SK-N-SH (cell line): ENCODE results near the gene NKX1-1. TPM values are rescaled to one million over a fixed set of nuclear protein-coding genes. Genes with fewer than 3 reads are reported as not detected.

Experiments
- CTCF ChIA-PET: fragments of 300-600, 350-600 bp; formaldehyde crosslinking; extraction: SDS; loops from one replicate; lab custom pipeline; 2021; lab: Yijun Ruan, JAX
- POLR2A ChIA-PET: fragments of 350-600 bp; sonication (Branson Sonifier 250); formaldehyde crosslinking; extraction: SDS; loops from one replicate; lab custom pipeline; 2020; ENCODE audit warnings: antibody characterized with exemption, inconsistent platforms; lab: Yijun Ruan, JAX
- DNase-seq: peaks from one replicate; pipeline ENCODE4 v3.0.0; 2012
- H2AFZ ChIP-seq: fragments of 200-600 bp; sonication (generic); 2 replicates; pipeline ENCODE4 v1.8.1; 2016; ENCODE audit warnings: antibody characterized with exemption, mild to moderate bottlenecking, low read depth
- H3F3A ChIP-seq: fragments of 200-600 bp; sonication (generic); replicated peaks from 2 replicates; pipeline ENCODE3; 2016; ENCODE audit warnings: antibody characterized with exemption, mild to moderate bottlenecking; ENCODE audit not compliant: insufficient read depth
- H3K27ac ChIP-seq, 2 experiments: fragments of 200-500 bp in 1 of 2; fragments of 200-600 bp in 1 of 2; sonication (Bioruptor generic) in 1 of 2; sonication (generic), shearing (Covaris generic) in 1 of 2; 2 replicates each; pipeline versions ENCODE4 v1.5.1 to v1.6.1; 2014 to 2016; ENCODE audit warnings: low read depth in 2 of 2, inconsistent platforms in 1 of 2, low read length in 1 of 2, mild to moderate bottlenecking in 1 of 2, mixed read lengths in 1 of 2
- H3K27me3 ChIP-seq: fragments of 200-600 bp; sonication (generic), shearing (Covaris generic); 2 replicates; pipeline ENCODE4 v1.6.1; 2016; ENCODE audit warnings: mixed run types; ENCODE audit not compliant: insufficient read depth
- H3K36me3 ChIP-seq, 2 experiments: fragments of 200-500 bp in 1 of 2; fragments of 200-600 bp in 1 of 2; sonication (Bioruptor generic) in 1 of 2; sonication (generic) in 1 of 2; replicated peaks in 1 of 2; 2 replicates each; pipeline versions ENCODE3 to v1.5.1; 2014 to 2016; ENCODE audit warnings: low read length in 1 of 2, mild to moderate bottlenecking in 1 of 2; ENCODE audit not compliant: insufficient read depth in 2 of 2, control insufficient read depth in 1 of 2
- H3K4me1 ChIP-seq, 2 experiments: fragments of 200-500 bp in 1 of 2; fragments of 200-600 bp in 1 of 2; sonication (Bioruptor generic) in 1 of 2; sonication (generic), shearing (Covaris generic) in 1 of 2; 2 replicates each; pipeline versions ENCODE4 v1.5.1 to v1.6.1; 2014 to 2016; ENCODE audit warnings: low read depth in 1 of 2, low read length in 1 of 2, mixed run types in 1 of 2; ENCODE audit not compliant: insufficient read depth in 2 of 2, control insufficient read depth in 1 of 2
- H3K4me2 ChIP-seq: fragments of 200-600 bp; sonication (generic), shearing (Covaris generic); 2 replicates; pipeline ENCODE4 v1.6.1; 2017; ENCODE audit warnings: mixed run types
- H3K4me3 ChIP-seq, 2 experiments: fragments of 200-500 bp in 1 of 2; fragments of 200-600 bp in 1 of 2; sonication (Bioruptor generic) in 1 of 2; sonication (generic), shearing (Covaris generic) in 1 of 2; 2 replicates each; pipeline versions ENCODE4 v1.5.1 to v1.8.1; 2014 to 2016; ENCODE audit warnings: low read depth in 2 of 2, inconsistent platforms in 1 of 2, low read length in 1 of 2, mild to moderate bottlenecking in 1 of 2, mixed read lengths in 1 of 2, moderate library complexity in 1 of 2
- H3K79me2 ChIP-seq: fragments of 200-600 bp; sonication (generic); 2 replicates; pipeline ENCODE4 v1.8.1; 2017; ENCODE audit warnings: mild to moderate bottlenecking; ENCODE audit not compliant: insufficient read depth
- H3K9ac ChIP-seq: fragments of 200-600 bp; sonication (generic); 2 replicates; pipeline ENCODE4 v1.6.1; 2017; ENCODE audit warnings: mixed run types
- H3K9me2 ChIP-seq: fragments of 200-600 bp; sonication (generic); 2 replicates; pipeline ENCODE4 v1.6.1; 2017; ENCODE audit warnings: mixed run types
- H3K9me3 ChIP-seq: fragments of 200-600 bp; sonication (generic); 2 replicates; pipeline ENCODE4 v1.6.1; 2017; ENCODE audit warnings: mixed run types, mild to moderate bottlenecking, moderate library complexity
- H4K20me1 ChIP-seq: fragments of 200-600 bp; sonication (generic); 2 replicates; pipeline ENCODE4 v1.6.1; 2017; ENCODE audit warnings: mild to moderate bottlenecking, mixed run types; ENCODE audit not compliant: insufficient read depth
- ELF1 ChIP-seq: IDR thresholded peaks from 2 replicates; pipeline ENCODE4 v1.4.0; 2012
- EP300 ChIP-seq, 2 experiments: IDR thresholded peaks; 2 replicates each; pipeline versions ENCODE4 v1.4.0 to v1.6.1; 2012; ENCODE audit warnings: borderline replicate concordance in 1 of 2, low read depth in 1 of 2, low read length in 1 of 2
- EZH2phosphoT487 ChIP-seq: fragments of 200-600 bp; sonication (generic); IDR thresholded peaks from 2 replicates; pipeline ENCODE4 v1.6.1; 2017; ENCODE audit warnings: low read depth, mixed run types, mild to moderate bottlenecking, antibody characterized with exemption, moderate library complexity, borderline replicate concordance
- FOSL2 ChIP-seq: IDR thresholded peaks from 2 replicates; pipeline ENCODE4 v1.4.0; 2012; ENCODE audit warnings: low read depth, mild to moderate bottlenecking, moderate library complexity, borderline replicate concordance
- FOXJ3 ChIP-seq: sonication (generic); formaldehyde crosslinking; IDR thresholded peaks from 2 replicates; pipeline ENCODE4 v1.5.1; 2020; ENCODE audit warnings: mild to moderate bottlenecking, missing genetic modification reagents
- FOXM1 ChIP-seq: IDR thresholded peaks from 2 replicates; pipeline ENCODE4 v1.4.0; 2012; ENCODE audit warnings: low read depth, mild to moderate bottlenecking
- GABPA ChIP-seq: IDR thresholded peaks from 2 replicates; pipeline ENCODE4 v1.4.0; 2012; ENCODE audit warnings: low read depth, mild to moderate bottlenecking
- MXI1 ChIP-seq: IDR thresholded peaks from 2 replicates; pipeline ENCODE4 v1.6.1; 2012; ENCODE audit warnings: mild to moderate bottlenecking, low read depth, low read length, improper control_type of control experiment
- NRF1 ChIP-seq: IDR thresholded peaks from 2 replicates; pipeline ENCODE4 v1.6.1; 2012; ENCODE audit warnings: low read depth, mild to moderate bottlenecking, low read length
- POLR2AphosphoS5 ChIP-seq: IDR thresholded peaks from 2 replicates; pipeline ENCODE4 v1.6.1; 2012; ENCODE audit warnings: low read depth, low read length
- RAD21 ChIP-seq: IDR thresholded peaks from 2 replicates; pipeline ENCODE4 v1.6.1; 2012; ENCODE audit warnings: mild to moderate bottlenecking, low read length
- RCOR1 ChIP-seq: fragments of 150-350 bp; IDR thresholded peaks from 2 replicates; pipeline ENCODE4 v1.6.1; 2017; ENCODE audit warnings: antibody characterized with exemption, low read length
- RFX5 ChIP-seq: IDR thresholded peaks from 2 replicates; pipeline ENCODE4 v1.6.1; 2012; ENCODE audit warnings: mild to moderate bottlenecking, improper control_type of control experiment, low read length
- SIN3A ChIP-seq: IDR thresholded peaks from 2 replicates; pipeline ENCODE4 v1.6.1; 2012; ENCODE audit warnings: low read depth, mild to moderate bottlenecking, low read length, moderate library complexity, borderline replicate concordance
- TAF1 ChIP-seq: IDR thresholded peaks from 2 replicates; pipeline ENCODE4 v1.6.1; 2012; ENCODE audit warnings: low read depth, mild to moderate bottlenecking, low read length, moderate library complexity, borderline replicate concordance
- WGBS: methylation state at CpG from one replicate; pipeline ENCODE4 v1.1.6; 2017; ENCODE audit warnings: low lambda C conversion rate; 5-methylcytosine and 5-hydroxymethylcytosine counted together
- polyA plus RNA-seq, 3 experiments: library from polyadenylated mRNA; depleted of rRNA; stranded (reverse); fragments of >200 nt; gene quantifications; 2 replicates each; pipeline ENCODE4 v1.2.3, GENCODE V29; 2012
- TF ChIP-seq, protein P1 (sequence below): fragments of 200-600 bp; sonication (generic); IDR thresholded peaks from 2 replicates; pipeline ENCODE4 v1.6.1; 2017; ENCODE audit warnings: antibody characterized with exemption, mild to moderate bottlenecking, moderate library complexity
- TF ChIP-seq, protein P2 (sequence below): fragments of 150-350 bp; IDR thresholded peaks from 2 replicates; pipeline ENCODE4 v1.6.1; 2016; ENCODE audit warnings: mild to moderate bottlenecking, low read depth, low read length
- TF ChIP-seq, protein P3 (sequence below): fragments of 150-350 bp; IDR thresholded peaks from 2 replicates; pipeline ENCODE4 v1.6.1; 2017; ENCODE audit warnings: antibody characterized with exemption, low read length, low read depth, borderline replicate concordance
- TF ChIP-seq, protein P4 (sequence below): IDR thresholded peaks from 2 replicates; pipeline ENCODE4 v1.4.0; 2012; ENCODE audit warnings: low read depth, borderline replicate concordance

NKX1-1 gene
- polyA plus RNA-seq, 1 of the 3 experiments (the other 2 are of a cell fraction) = not detected

DNA sequence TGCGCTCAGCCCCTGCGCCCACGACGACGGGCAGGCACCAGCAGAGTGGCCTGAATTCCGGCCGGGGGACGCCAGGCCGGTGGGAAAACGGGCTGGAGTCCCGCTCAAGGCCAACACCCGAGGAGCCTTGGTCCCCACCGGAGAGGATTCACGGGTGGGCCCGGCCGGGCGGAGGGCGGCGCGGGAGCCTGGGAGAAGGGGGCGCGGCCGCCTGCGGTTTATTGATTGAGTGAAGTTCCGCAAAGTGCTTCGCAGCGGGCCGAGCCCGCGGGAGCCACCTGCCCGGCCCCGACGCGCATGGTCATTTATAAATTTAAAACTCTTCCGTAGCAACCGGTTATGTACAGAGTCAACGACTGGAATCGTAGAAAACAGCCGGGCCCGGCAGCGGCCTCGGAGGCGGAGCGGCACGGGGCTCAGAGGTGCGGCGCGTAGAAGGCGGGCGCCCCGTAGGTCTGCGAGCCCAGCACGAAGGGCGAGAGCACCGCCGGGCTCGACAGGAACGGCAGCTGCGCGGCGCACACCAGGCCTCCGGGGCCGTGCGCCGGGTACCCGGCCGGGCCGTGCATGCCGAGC, 3.6 kb downstream of the NKX1-1 start:
- no peaks in the 10 kb centered on the region for H4K20me1 ChIP-seq
- no peak overlapping the region for H3K4me2 ChIP-seq
- 9% methylated on average over 32 of the region's 69 CpGs for WGBS
- H3K9ac ChIP-seq = no peak overlapping the region
- H2AFZ ChIP-seq = no peak overlapping the region
- H3K4me1 ChIP-seq = no peaks in the 10 kb centered on the region
- H3K36me3 ChIP-seq = no peaks in the 10 kb centered on the region
- H3K79me2 ChIP-seq = no peaks in the 10 kb centered on the region
- ChIA-PET CTCF (interaction anchor here (0.9 to 2.4 kb wide), 3 partner anchors 13 to 110 kb away, joined by 3 to 11 read pairs (median 4); no protein-coding TSS in a partner anchor), POLR2A (no interaction called here)
- no peaks in the 10 kb centered on the region for H3F3A ChIP-seq
- no peak overlapping the region for H3K27ac ChIP-seq
- H3K27me3 ChIP-seq = peaks cover 50% of the 10 kb centered on the region
- H3K9me3 ChIP-seq = no peaks in the 10 kb centered on the region
- no peaks in the 10 kb centered on the region for H3K9me2 ChIP-seq
- peak; percentile 52 for DNase-seq
- H3K4me3 ChIP-seq = no peak overlapping the region
- TF ChIP-seq SIN3A (no peak), POLR2AphosphoS5 (no peak), FOSL2 (no peak), RCOR1 (no peak), EP300 (IDR thresholded peaks at IDR 0.05; ENCODE audit: borderline replicate concordance in 1 of 2, low read depth in 1 of 2, low read length in 1 of 2) (no peak), ELF1 (no peak), MXI1 (no peak), RFX5 (no peak), RAD21 (no peak), TAF1 (no peak), GABPA (no peak)
- TF ChIP-seq, protein P1, sequence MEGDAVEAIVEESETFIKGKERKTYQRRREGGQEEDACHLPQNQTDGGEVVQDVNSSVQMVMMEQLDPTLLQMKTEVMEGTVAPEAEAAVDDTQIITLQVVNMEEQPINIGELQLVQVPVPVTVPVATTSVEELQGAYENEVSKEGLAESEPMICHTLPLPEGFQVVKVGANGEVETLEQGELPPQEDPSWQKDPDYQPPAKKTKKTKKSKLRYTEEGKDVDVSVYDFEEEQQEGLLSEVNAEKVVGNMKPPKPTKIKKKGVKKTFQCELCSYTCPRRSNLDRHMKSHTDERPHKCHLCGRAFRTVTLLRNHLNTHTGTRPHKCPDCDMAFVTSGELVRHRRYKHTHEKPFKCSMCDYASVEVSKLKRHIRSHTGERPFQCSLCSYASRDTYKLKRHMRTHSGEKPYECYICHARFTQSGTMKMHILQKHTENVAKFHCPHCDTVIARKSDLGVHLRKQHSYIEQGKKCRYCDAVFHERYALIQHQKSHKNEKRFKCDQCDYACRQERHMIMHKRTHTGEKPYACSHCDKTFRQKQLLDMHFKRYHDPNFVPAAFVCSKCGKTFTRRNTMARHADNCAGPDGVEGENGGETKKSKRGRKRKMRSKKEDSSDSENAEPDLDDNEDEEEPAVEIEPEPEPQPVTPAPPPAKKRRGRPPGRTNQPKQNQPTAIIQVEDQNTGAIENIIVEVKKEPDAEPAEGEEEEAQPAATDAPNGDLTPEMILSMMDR = no peak

DNA sequence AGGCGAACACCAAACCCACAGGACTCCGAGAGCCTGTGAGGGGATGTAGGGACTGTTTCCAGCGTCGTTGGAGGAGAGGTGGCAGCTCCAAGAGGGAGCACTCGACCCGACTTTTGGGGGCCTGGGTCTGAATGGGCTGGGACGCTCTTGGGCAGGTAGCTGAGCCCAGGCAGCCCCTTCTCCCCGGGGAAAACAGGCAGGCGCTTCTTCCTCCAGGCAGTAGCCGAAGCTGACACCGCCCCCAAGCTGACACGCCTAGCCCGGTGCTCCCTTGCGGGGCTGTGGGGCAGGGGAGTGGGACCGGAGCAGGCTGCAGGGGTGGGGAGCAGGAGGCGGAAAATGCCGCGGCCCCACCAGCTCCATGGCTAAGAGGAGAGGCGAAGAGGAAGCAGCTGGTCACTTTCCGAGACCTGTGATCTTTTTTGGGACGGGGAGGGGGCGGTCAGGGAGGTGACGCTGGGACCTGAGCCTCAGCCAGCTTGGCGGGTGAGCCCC, 4.2 kb downstream of the NKX1-1 start:
- Histone ChIP-seq H3K4me2 (no peak overlapping the region), H3K4me1 (no peaks in the 10 kb centered on the region)
- DNase-seq = peak; percentile 39
- TF ChIP-seq EP300 (IDR thresholded peaks at IDR 0.05; ENCODE audit: borderline replicate concordance in 1 of 2, low read depth in 1 of 2, low read length in 1 of 2) = no peak
- TF ChIP-seq RCOR1 = no peak
- TF ChIP-seq FOXM1 = no peak
- TF ChIP-seq, protein P2, sequence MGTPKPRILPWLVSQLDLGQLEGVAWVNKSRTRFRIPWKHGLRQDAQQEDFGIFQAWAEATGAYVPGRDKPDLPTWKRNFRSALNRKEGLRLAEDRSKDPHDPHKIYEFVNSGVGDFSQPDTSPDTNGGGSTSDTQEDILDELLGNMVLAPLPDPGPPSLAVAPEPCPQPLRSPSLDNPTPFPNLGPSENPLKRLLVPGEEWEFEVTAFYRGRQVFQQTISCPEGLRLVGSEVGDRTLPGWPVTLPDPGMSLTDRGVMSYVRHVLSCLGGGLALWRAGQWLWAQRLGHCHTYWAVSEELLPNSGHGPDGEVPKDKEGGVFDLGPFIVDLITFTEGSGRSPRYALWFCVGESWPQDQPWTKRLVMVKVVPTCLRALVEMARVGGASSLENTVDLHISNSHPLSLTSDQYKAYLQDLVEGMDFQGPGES = no peak
- TF ChIP-seq, protein P3, sequence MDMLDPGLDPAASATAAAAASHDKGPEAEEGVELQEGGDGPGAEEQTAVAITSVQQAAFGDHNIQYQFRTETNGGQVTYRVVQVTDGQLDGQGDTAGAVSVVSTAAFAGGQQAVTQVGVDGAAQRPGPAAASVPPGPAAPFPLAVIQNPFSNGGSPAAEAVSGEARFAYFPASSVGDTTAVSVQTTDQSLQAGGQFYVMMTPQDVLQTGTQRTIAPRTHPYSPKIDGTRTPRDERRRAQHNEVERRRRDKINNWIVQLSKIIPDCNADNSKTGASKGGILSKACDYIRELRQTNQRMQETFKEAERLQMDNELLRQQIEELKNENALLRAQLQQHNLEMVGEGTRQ = no peak
- TF ChIP-seq EZH2phosphoT487 = no peak
- TF ChIP-seq FOXJ3 (CRISPR knock-in tag) = no peak
- TF ChIP-seq NRF1 = no peak
- TF ChIP-seq, protein P4, sequence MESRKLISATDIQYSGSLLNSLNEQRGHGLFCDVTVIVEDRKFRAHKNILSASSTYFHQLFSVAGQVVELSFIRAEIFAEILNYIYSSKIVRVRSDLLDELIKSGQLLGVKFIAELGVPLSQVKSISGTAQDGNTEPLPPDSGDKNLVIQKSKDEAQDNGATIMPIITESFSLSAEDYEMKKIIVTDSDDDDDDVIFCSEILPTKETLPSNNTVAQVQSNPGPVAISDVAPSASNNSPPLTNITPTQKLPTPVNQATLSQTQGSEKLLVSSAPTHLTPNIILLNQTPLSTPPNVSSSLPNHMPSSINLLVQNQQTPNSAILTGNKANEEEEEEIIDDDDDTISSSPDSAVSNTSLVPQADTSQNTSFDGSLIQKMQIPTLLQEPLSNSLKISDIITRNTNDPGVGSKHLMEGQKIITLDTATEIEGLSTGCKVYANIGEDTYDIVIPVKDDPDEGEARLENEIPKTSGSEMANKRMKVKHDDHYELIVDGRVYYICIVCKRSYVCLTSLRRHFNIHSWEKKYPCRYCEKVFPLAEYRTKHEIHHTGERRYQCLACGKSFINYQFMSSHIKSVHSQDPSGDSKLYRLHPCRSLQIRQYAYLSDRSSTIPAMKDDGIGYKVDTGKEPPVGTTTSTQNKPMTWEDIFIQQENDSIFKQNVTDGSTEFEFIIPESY = no peak
- no peak for TF ChIP-seq SIN3A
- TF ChIP-seq, all 33 proteins: peak for 0
- Histone ChIP-seq H3F3A (no peaks in the 10 kb centered on the region), H3K27ac (no peak overlapping the region), H3K9me2 (no peaks in the 10 kb centered on the region), H3K27me3 (peaks cover 44% of the 10 kb centered on the region), H2AFZ (no peak overlapping the region), H3K9ac (no peak overlapping the region), H4K20me1 (no peaks in the 10 kb centered on the region), H3K9me3 (no peaks in the 10 kb centered on the region), H3K36me3 (no peaks in the 10 kb centered on the region), H3K4me3 (no peak overlapping the region), H3K79me2 (no peaks in the 10 kb centered on the region)
- ChIA-PET POLR2A (no interaction called here), CTCF (interaction anchor here (0.8 to 2.4 kb wide), 6 partner anchors 9 to 227 kb away, joined by 3 to 11 read pairs (median 3); no protein-coding TSS in a partner anchor)
- 24% methylated on average over 6 of the region's 24 CpGs for WGBS
